ENCODE results near the gene BRSK1. TPM values are rescaled to one million over a fixed set of nuclear protein-coding genes. Genes with fewer than 3 reads are reported as not detected.

BRSK1 gene
- total RNA-seq, 1 experiment from 2014 or later, result 8.7 TPM

DNA sequence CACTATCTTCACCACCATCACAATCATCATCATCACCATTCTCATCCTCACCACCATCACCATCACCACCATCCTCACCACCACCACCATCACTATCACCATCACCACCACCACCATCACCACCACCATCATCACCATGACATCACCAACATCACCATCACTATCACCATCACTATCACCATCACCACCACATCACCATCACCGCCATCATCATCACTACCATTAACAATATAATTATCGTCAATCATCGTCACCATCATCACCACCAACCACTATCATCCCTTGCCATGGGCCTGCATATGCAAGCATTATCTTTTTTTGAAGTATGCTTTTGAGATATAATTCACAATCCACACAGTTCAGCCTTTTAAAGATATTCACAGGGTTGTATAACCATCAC, 17.4 kb upstream of the BRSK1 start:
- ATAC-seq, result no peak
- POLR2A ChIA-PET (ENCODE audit: unreplicated experiment), result no interaction called here
- H3K27ac ChIP-seq (ENCODE audit: low read length), result no peak overlapping the region
- H3F3A ChIP-seq (ENCODE audit: low read length, unreplicated experiment), result no peaks in the 10 kb centered on the region
- H3K36me3 ChIP-seq (ENCODE audit: low read depth, low read length), result peaks cover 9% of the 10 kb centered on the region
- no peaks in the 10 kb centered on the region for H3K4me1 ChIP-seq (ENCODE audit: insufficient read depth, low read length)
- H3K9me3 ChIP-seq (ENCODE audit: low read length), result no peaks in the 10 kb centered on the region
- no TSS peak for BruUV-seq (replicated peaks)
- H3K9ac ChIP-seq (ENCODE audit: low read length), result no peak overlapping the region
- no peaks in the 10 kb centered on the region for H3K9me2 ChIP-seq (replicated peaks; ENCODE audit: low read length)
- H3K79me2 ChIP-seq (ENCODE audit: low read length), result peaks cover 6% of the 10 kb centered on the region
- TF ChIP-seq EZH2 (IDR thresholded peaks at IDR 0.05; ENCODE audit: low read length, unreplicated experiment) (no peak), EZH2phosphoT487 (IDR thresholded peaks at IDR 0.05; ENCODE audit: borderline replicate concordance, low read length) (no peak)
- TF ChIP-seq, protein P1, sequence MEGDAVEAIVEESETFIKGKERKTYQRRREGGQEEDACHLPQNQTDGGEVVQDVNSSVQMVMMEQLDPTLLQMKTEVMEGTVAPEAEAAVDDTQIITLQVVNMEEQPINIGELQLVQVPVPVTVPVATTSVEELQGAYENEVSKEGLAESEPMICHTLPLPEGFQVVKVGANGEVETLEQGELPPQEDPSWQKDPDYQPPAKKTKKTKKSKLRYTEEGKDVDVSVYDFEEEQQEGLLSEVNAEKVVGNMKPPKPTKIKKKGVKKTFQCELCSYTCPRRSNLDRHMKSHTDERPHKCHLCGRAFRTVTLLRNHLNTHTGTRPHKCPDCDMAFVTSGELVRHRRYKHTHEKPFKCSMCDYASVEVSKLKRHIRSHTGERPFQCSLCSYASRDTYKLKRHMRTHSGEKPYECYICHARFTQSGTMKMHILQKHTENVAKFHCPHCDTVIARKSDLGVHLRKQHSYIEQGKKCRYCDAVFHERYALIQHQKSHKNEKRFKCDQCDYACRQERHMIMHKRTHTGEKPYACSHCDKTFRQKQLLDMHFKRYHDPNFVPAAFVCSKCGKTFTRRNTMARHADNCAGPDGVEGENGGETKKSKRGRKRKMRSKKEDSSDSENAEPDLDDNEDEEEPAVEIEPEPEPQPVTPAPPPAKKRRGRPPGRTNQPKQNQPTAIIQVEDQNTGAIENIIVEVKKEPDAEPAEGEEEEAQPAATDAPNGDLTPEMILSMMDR (conservative IDR thresholded peaks at IDR 0.05; ENCODE audit: low read depth, low read length), result no peak
- no peak for DNase-seq
- intact Hi-C loops (cut with micrococcal nuclease), result no loop called here
- CTCF ChIA-PET, result no interaction called here
- H3K4me2 ChIP-seq (ENCODE audit: low read length), result no peak overlapping the region
- H3K27me3 ChIP-seq (ENCODE audit: low read length), result no peaks in the 10 kb centered on the region
- H3K4me3 ChIP-seq (ENCODE audit: low read length), result no peak overlapping the region
- no peaks in the 10 kb centered on the region for H4K20me1 ChIP-seq (ENCODE audit: low read length)
- no peak overlapping the region for H2AFZ ChIP-seq (ENCODE audit: low read length)

DNA sequence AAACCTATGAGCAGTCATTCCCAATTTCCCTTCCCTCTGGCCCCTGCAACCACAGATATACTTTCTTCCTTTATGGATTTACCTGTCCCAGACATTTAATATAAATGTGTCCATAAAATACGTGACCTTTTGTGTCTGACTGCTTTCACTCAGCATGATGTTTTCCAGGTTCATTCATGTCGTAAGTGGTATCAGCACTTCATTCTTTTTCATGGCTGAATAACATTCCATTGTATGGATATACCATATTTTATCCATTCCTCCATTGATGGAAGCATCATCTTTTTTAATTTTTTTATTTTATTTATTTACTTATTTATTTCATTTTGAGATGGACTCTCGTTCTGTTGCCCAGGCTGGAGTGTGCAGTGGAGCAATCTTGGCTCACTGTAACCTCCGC, 17.0 kb upstream of the BRSK1 start:
- Histone ChIP-seq H3K36me3 (ENCODE audit: low read depth, low read length) (peaks cover 9% of the 10 kb centered on the region), H3K79me2 (ENCODE audit: low read length) (peaks cover 6% of the 10 kb centered on the region), H3K9me3 (ENCODE audit: low read length) (no peaks in the 10 kb centered on the region), H3K9me2 (replicated peaks; ENCODE audit: low read length) (no peaks in the 10 kb centered on the region), H2AFZ (ENCODE audit: low read length) (no peak overlapping the region), H3K4me2 (ENCODE audit: low read length) (no peak overlapping the region), H3K27ac (ENCODE audit: low read length) (no peak overlapping the region), H3K4me1 (ENCODE audit: insufficient read depth, low read length) (no peaks in the 10 kb centered on the region), H4K20me1 (ENCODE audit: low read length) (no peaks in the 10 kb centered on the region), H3K4me3 (ENCODE audit: low read length) (no peak overlapping the region), H3K9ac (ENCODE audit: low read length) (no peak overlapping the region), H3F3A (ENCODE audit: low read length, unreplicated experiment) (no peaks in the 10 kb centered on the region), H3K27me3 (ENCODE audit: low read length) (no peaks in the 10 kb centered on the region)
- DNase-seq, result no peak
- intact Hi-C loops (cut with micrococcal nuclease), result no loop called here
- CTCF ChIA-PET, result no interaction called here
- POLR2A ChIA-PET (ENCODE audit: unreplicated experiment), result no interaction called here
- no peak for TF ChIP-seq EZH2phosphoT487 (IDR thresholded peaks at IDR 0.05; ENCODE audit: borderline replicate concordance, low read length)
- TF ChIP-seq, protein P1 (conservative IDR thresholded peaks at IDR 0.05; ENCODE audit: low read depth, low read length), result no peak
- no peak for TF ChIP-seq EZH2 (IDR thresholded peaks at IDR 0.05; ENCODE audit: low read length, unreplicated experiment)
- BruUV-seq (replicated peaks), result no TSS peak
- no peak for ATAC-seq

DNA sequence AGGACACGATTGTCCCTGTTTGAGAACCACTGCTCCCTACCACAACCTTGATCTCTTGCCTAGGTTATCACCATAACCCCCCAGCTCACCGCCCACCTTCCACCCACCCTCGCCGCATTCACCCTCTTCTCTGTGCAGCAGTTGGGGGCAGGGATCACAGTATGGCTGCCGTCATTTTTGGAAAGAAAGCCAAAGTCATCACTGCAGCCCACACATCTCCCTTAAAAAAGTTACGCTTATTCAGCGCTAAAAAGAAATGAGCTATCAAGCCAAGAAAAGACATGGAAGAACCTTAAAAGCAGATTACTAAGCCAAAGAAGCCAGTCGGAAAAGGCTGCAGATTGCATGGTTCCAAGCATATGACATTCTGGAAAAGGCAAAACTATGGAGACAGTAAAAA, 14.5 kb upstream of the BRSK1 start:
- no peak for TF ChIP-seq EZH2 (IDR thresholded peaks at IDR 0.05; ENCODE audit: low read length, unreplicated experiment)
- no peak for TF ChIP-seq EZH2phosphoT487 (IDR thresholded peaks at IDR 0.05; ENCODE audit: borderline replicate concordance, low read length)
- TF ChIP-seq, protein P1 (conservative IDR thresholded peaks at IDR 0.05; ENCODE audit: low read depth, low read length), result no peak
- ChIA-PET CTCF (no interaction called here), POLR2A (ENCODE audit: unreplicated experiment) (no interaction called here)
- Histone ChIP-seq H3K79me2 (ENCODE audit: low read length) (peaks cover 6% of the 10 kb centered on the region), H3K9me3 (ENCODE audit: low read length) (no peaks in the 10 kb centered on the region), H3K4me2 (ENCODE audit: low read length) (no peak overlapping the region), H3K9ac (ENCODE audit: low read length) (no peak overlapping the region), H3K36me3 (ENCODE audit: low read depth, low read length) (peaks cover 14% of the 10 kb centered on the region), H3K4me1 (ENCODE audit: insufficient read depth, low read length) (no peaks in the 10 kb centered on the region), H3K4me3 (ENCODE audit: low read length) (no peak overlapping the region), H2AFZ (ENCODE audit: low read length) (no peak overlapping the region), H3K27me3 (ENCODE audit: low read length) (no peaks in the 10 kb centered on the region), H3K9me2 (replicated peaks; ENCODE audit: low read length) (no peaks in the 10 kb centered on the region), H3K27ac (ENCODE audit: low read length) (no peak overlapping the region), H4K20me1 (ENCODE audit: low read length) (no peaks in the 10 kb centered on the region), H3F3A (ENCODE audit: low read length, unreplicated experiment) (no peaks in the 10 kb centered on the region)
- BruUV-seq (replicated peaks), result no TSS peak
- no peak for DNase-seq
- ATAC-seq, result no peak
- intact Hi-C loops (cut with micrococcal nuclease), result no loop called here

All from PC-3 (cell line).